K562 (cell line): ENCODE measurements around the gene USP48. TPM values are rescaled to one million over a fixed set of nuclear protein-coding genes. Genes with fewer than 3 reads are reported as not detected.

ENCODE experiments used
- ATAC-seq: fragments of 200-7000 bp; cut with Tn5 transposase; 3 replicates; pipeline ENCODE4 v1.9.1; 2020; ENCODE audit warnings: moderate library complexity
- BruUV-seq: library from RNA; stranded (reverse); fragments of 400-500 nt; replicated peaks from 2 replicates; lab custom pipeline; 2021; lab: Mats Ljungman, UMichigan
- CTCF ChIA-PET: fragments of 300-600 bp; formaldehyde crosslinking; extraction: SDS; loops from one replicate; lab custom pipeline; 2021; ENCODE audit warnings: low intra/inter-chr PET ratio; lab: Yijun Ruan, JAX
- POLR2A ChIA-PET: fragments of 300-600, 350-650 bp; sonication (Branson Sonifier 250); formaldehyde crosslinking; extraction: SDS; loops from one replicate; lab custom pipeline; 2021; ENCODE audit warnings: antibody characterized with exemption, inconsistent platforms; lab: Yijun Ruan, JAX
- DNase-seq, 4 experiments: peaks; one replicate each; pipeline versions ENCODE4 v3.0.0 to v3.0.0-alpha.2; 2011 to 2018; ENCODE audit warnings: low spot score in 3 of 4, mixed read lengths in 3 of 4; ENCODE audit errors: extremely low read depth in 1 of 4
- FAIRE-seq: peaks from 2 replicates; lab custom pipeline; 2011; peaks lifted over from hg19 to GRCh38; lab: Jason Lieb, UNC
- H2AFZ ChIP-seq: 2 replicates; pipeline ENCODE4 v1.6.0; 2011; ENCODE audit warnings: low read depth, low read length, control low read depth, inconsistent platforms
- H3K27ac ChIP-seq: fragments of 200-600 bp; 3 replicates; pipeline ENCODE4 v1.8.0; 2011; ENCODE audit warnings: low read depth, mild to moderate bottlenecking, control low read depth, inconsistent platforms, low read length, moderate library complexity, mixed read lengths; ENCODE audit errors: extremely low read depth
- H3K27me3 ChIP-seq, 2 experiments: fragments of 300-600 bp in 1 of 2; 2 replicates in 1 of 2; 3 replicates in 1 of 2; pipeline versions ENCODE4 v1.6.0 to v1.8.0; 2011; ENCODE audit warnings: inconsistent platforms in 2 of 2, low read length in 2 of 2, mild to moderate bottlenecking in 1 of 2, mixed read lengths in 1 of 2, moderate library complexity in 1 of 2; ENCODE audit not compliant: control insufficient read depth in 2 of 2, insufficient read depth in 2 of 2
- H3K36me3 ChIP-seq: fragments of 300-600 bp; 3 replicates; pipeline ENCODE4 v1.8.0; 2011; ENCODE audit warnings: mild to moderate bottlenecking, low read length, inconsistent platforms; ENCODE audit not compliant: control insufficient read depth, insufficient read depth
- H3K4me1 ChIP-seq, 2 experiments: fragments of 200-600 bp in 1 of 2; replicated peaks in 1 of 2; 2 replicates in 1 of 2; 3 replicates in 1 of 2; pipeline versions ENCODE4 v1.5.1 to v1.8.0; 2011; ENCODE audit warnings: inconsistent platforms in 2 of 2, low read length in 2 of 2, mild to moderate bottlenecking in 1 of 2, mixed read lengths in 1 of 2, moderate library complexity in 1 of 2; ENCODE audit not compliant: control insufficient read depth in 2 of 2, insufficient read depth in 2 of 2
- H3K4me2 ChIP-seq: 2 replicates; pipeline ENCODE4 v1.6.1; 2011; ENCODE audit warnings: low read length, control low read depth, inconsistent platforms, mixed read lengths; ENCODE audit not compliant: insufficient read depth
- H3K4me3 ChIP-seq: fragments of 200-600 bp; sonication (generic), shearing (Covaris generic); 2 replicates; pipeline ENCODE4 v1.5.1; 2016; ENCODE audit warnings: control low read depth, inconsistent platforms
- H3K79me2 ChIP-seq: fragments of 200-600 bp; 3 replicates; pipeline ENCODE4 v1.8.0; 2011; ENCODE audit warnings: low read length, inconsistent platforms; ENCODE audit not compliant: control insufficient read depth, insufficient read depth
- H3K9ac ChIP-seq, 2 experiments: 2 replicates each; pipeline versions ENCODE4 v1.6.0 to v1.6.1; 2011; ENCODE audit warnings: low read depth in 2 of 2, low read length in 2 of 2, control low read depth in 1 of 2, inconsistent platforms in 1 of 2, mild to moderate bottlenecking in 1 of 2, mixed read lengths in 1 of 2; ENCODE audit not compliant: insufficient read depth in 1 of 2
- H3K9me1 ChIP-seq: one replicate; pipeline ENCODE4 v1.6.0; 2011; ENCODE audit warnings: inconsistent platforms, mild to moderate bottlenecking, low read length, moderate library complexity; ENCODE audit not compliant: control insufficient read depth, insufficient read depth
- H3K9me3 ChIP-seq: replicated peaks from 2 replicates; pipeline ENCODE4 v1.5.1; 2011; ENCODE audit warnings: low read depth, low read length, inconsistent platforms; ENCODE audit not compliant: control insufficient read depth, insufficient read depth
- H4K20me1 ChIP-seq: replicated peaks from 2 replicates; pipeline ENCODE4 v1.6.1; 2011; ENCODE audit warnings: low read length, inconsistent platforms, mixed read lengths; ENCODE audit not compliant: control insufficient read depth, insufficient read depth
- ETV6 ChIP-seq, 3 experiments: fragments of 150-350 bp in 1 of 3; sonication (generic) in 1 of 3; formaldehyde crosslinking in 1 of 3; IDR thresholded peaks; 2 replicates each; pipeline versions ENCODE4 v1.6.1 to v1.8.0; 2014 to 2022; ENCODE audit warnings: borderline replicate concordance in 2 of 3, low read depth in 2 of 3, antibody characterized with exemption in 1 of 3, low read length in 1 of 3, mild to moderate bottlenecking in 1 of 3, missing genetic modification reagents in 1 of 3
- PHF20 ChIP-seq: fragments of 450-650 bp; IDR thresholded peaks from 2 replicates; pipeline ENCODE4 v1.6.1; 2018; ENCODE audit not compliant: partially characterized antibody
- RBM17 ChIP-seq: fragments of 200-400 bp; formaldehyde crosslinking; IDR thresholded peaks from 2 replicates; pipeline ENCODE4 v1.6.1; 2017; ENCODE audit warnings: low read depth, mild to moderate bottlenecking, low read length, borderline replicate concordance
- RBM39 ChIP-seq: fragments of 200-400 bp; formaldehyde crosslinking; optimal IDR thresholded peaks from 2 replicates; pipeline ENCODE3; 2018; ENCODE audit warnings: low read depth, low read length
- SRF ChIP-seq, 2 experiments: fragments of 250-450, 450-650 bp in 1 of 2; sonication (Bioruptor Pico) in 1 of 2; sonication (generic) in 1 of 2; formaldehyde crosslinking; IDR thresholded peaks; 2 replicates each; pipeline versions ENCODE4 v1.5.0 to v1.5.1; 2020 to 2022; ENCODE audit warnings: mild to moderate bottlenecking in 1 of 2, missing genetic modification reagents in 1 of 2
- TAF7 ChIP-seq: fragments of 450-650 bp; IDR thresholded peaks from 2 replicates; pipeline ENCODE4 v1.6.1; 2016; ENCODE audit warnings: missing genetic modification characterization, missing compliant biosample characterization
- U2AF2 ChIP-seq: fragments of 200-400 bp; formaldehyde crosslinking; optimal IDR thresholded peaks from 2 replicates; pipeline ENCODE3; 2017; ENCODE audit warnings: low read depth, mild to moderate bottlenecking, low read length
- ZFPM2 ChIP-seq: fragments of 250-450 bp; sonication (Bioruptor Pico); IDR thresholded peaks from 2 replicates; pipeline ENCODE4 v1.5.1; 2022; ENCODE audit warnings: mild to moderate bottlenecking
- ZNF316 ChIP-seq: fragments of 450-650 bp; IDR thresholded peaks from 2 replicates; pipeline ENCODE4 v1.6.1; 2016
- ZNF408 ChIP-seq: fragments of 250-450 bp; sonication (Bioruptor Pico); IDR thresholded peaks from 2 replicates; pipeline ENCODE4 v1.4.0; 2020; ENCODE audit warnings: low read depth, mild to moderate bottlenecking, moderate library complexity
- ZSCAN29 ChIP-seq: fragments of 450-650 bp; IDR thresholded peaks from 2 replicates; pipeline ENCODE4 v1.6.1; 2017
- in situ Hi-C: fragments of 300-500 bp; cut with MboI; formaldehyde crosslinking; loops from 4 replicates; pipeline ENCODE4 v1.15.0; 2018; ENCODE audit warnings: inconsistent platforms, mixed read lengths
- intact Hi-C: fragments of 100-400 bp; cut with micrococcal nuclease; formaldehyde crosslinking; loops from 2 replicates; pipeline ENCODE4 v1.14.2; 2022
- polyA plus RNA-seq, 8 experiments: library from polyadenylated mRNA; depleted of rRNA in 4 of 8; stranded (reverse) in 5 of 8; unstranded in 3 of 8; fragments of >200 nt; fragmentation: Nextera tagmentation in 2 of 8; fragmentation: Illumina TruSeq in 1 of 8; extraction: Ambion mirVana in 2 of 8; extraction: Trizol in 1 of 8; gene quantifications; 2 replicates each; pipeline versions ENCODE4 v1.2.1 to v1.2.3, GENCODE V29; 2011 to 2014; ENCODE audit warnings: inconsistent platforms in 1 of 8, missing spikeins in 1 of 8
- total RNA-seq, 7 experiments: library from RNA; depleted of rRNA in 6 of 7; stranded (reverse); fragments of >200 nt in 6 of 7; fragmentation: Illumina TruSeq in 2 of 7; extraction: Trizol in 2 of 7; gene quantifications; 2 replicates each; pipeline versions ENCODE4 v1.2.1 to v1.2.3, GENCODE V29; 2011 to 2021; ENCODE audit warnings: low replicate concordance in 1 of 7
- TF ChIP-seq, protein P1 (sequence below): sonication (generic); formaldehyde crosslinking; IDR thresholded peaks from 2 replicates; pipeline ENCODE4 v1.8.0; 2022; ENCODE audit warnings: missing genetic modification reagents, mild to moderate bottlenecking, borderline replicate concordance
- TF ChIP-seq, protein P2 (sequence below): sonication (generic); formaldehyde crosslinking; IDR thresholded peaks from 2 replicates; pipeline ENCODE4 v1.9.0; 2022; ENCODE audit warnings: mild to moderate bottlenecking, missing genetic modification reagents

Gene USP48
- total and polyA plus RNA-seq, 9 of the 15 experiments (the other 6 are each of a cell fraction or from before 2014, with no cell fraction given): 23.3 to 123 (median 106) TPM

DNA sequence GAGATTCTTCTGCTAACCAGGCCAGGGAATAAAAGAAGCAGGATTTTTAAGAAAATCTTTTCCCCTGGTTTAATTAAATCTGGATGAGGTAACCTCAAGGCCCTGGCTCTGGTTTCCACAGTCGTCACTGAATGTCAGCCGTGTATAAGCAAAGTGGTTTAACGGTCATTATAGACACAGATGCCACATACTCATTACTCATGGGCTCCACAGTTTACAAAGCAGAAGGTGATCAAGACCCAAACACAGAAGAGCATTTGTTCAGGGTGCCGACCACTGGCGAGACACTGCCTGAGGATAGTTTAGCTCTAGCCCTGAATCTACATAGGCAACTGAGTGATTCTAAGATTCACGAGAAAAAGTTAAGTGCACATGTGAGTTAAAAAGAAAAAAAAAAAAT, 86.0 kb downstream of the USP48 start (continued):
- TF ChIP-seq, protein P1, sequence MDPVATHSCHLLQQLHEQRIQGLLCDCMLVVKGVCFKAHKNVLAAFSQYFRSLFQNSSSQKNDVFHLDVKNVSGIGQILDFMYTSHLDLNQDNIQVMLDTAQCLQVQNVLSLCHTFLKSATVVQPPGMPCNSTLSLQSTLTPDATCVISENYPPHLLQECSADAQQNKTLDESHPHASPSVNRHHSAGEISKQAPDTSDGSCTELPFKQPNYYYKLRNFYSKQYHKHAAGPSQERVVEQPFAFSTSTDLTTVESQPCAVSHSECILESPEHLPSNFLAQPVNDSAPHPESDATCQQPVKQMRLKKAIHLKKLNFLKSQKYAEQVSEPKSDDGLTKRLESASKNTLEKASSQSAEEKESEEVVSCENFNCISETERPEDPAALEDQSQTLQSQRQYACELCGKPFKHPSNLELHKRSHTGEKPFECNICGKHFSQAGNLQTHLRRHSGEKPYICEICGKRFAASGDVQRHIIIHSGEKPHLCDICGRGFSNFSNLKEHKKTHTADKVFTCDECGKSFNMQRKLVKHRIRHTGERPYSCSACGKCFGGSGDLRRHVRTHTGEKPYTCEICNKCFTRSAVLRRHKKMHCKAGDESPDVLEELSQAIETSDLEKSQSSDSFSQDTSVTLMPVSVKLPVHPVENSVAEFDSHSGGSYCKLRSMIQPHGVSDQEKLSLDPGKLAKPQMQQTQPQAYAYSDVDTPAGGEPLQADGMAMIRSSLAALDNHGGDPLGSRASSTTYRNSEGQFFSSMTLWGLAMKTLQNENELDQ (CRISPR knock-in tag): no peak
- TF ChIP-seq ZNF408 (CRISPR knock-in tag) (no peak), RBM39 (no peak), ETV6 (IDR thresholded peaks at IDR 0.05; ENCODE audit: borderline replicate concordance in 1 of 2, low read depth in 2 of 2, low read length in 1 of 2) (no peak), ETV6 (CRISPR knock-in tag; IDR thresholded peaks at IDR 0.05; ENCODE audit: borderline replicate concordance) (no peak), PHF20 (no peak), ZSCAN29 (no peak), ZNF316 (no peak), RBM17 (no peak)

DNA sequence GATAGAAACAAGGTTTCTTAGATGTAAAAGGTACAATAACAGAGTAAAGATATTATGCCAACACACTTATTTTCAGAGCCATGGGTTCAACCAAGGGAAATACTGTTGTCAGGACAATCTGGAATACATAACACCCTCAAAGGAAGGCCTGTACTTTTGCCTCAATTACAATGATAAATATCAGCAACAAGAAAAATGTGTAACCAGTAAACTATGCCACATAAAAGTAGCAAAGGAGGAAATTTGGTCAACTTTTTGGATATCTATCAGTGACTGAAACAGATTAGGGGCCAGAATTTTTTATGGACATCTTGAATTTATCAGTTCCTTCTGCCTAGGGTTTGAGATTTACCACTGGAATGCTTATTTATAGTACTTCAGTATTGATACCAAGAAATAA, 89.2 kb downstream of the USP48 start:
- H3K27ac ChIP-seq: no peak overlapping the region
- no peak overlapping the region for H3K4me3 ChIP-seq
- no peak for DNase-seq
- intact Hi-C loops: no loop called here
- H3K4me1 ChIP-seq: peaks cover under 1 to 10% of the 10 kb centered on the region in 2 experiments; a peak in 2 of 5 replicates
- no peak for ATAC-seq
- in situ Hi-C loops: no loop called here
- ChIA-PET CTCF (no interaction called here), POLR2A (no interaction called here)
- H3K36me3 ChIP-seq: peaks cover 89% of the 10 kb centered on the region
- H3K27me3 ChIP-seq: no peaks in the 10 kb centered on the region
- TF ChIP-seq, protein P2, sequence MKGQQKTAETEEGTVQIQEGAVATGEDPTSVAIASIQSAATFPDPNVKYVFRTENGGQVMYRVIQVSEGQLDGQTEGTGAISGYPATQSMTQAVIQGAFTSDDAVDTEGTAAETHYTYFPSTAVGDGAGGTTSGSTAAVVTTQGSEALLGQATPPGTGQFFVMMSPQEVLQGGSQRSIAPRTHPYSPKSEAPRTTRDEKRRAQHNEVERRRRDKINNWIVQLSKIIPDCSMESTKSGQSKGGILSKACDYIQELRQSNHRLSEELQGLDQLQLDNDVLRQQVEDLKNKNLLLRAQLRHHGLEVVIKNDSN: no peak
- TF ChIP-seq TAF7 (tag): no peak
- no peak for TF ChIP-seq ZFPM2 (CRISPR knock-in tag)
- no peak for TF ChIP-seq SRF (CRISPR knock-in tag; IDR thresholded peaks at IDR 0.05)
- no peak for TF ChIP-seq U2AF2
- H3K9ac ChIP-seq: no peak overlapping the region
- H3K79me2 ChIP-seq: peaks cover 5% of the 10 kb centered on the region; the same call in 1 of the 3 replicates
- no peak overlapping the region for H2AFZ ChIP-seq
- FAIRE-seq: no peak
- BruUV-seq: no TSS peak
- H3K9me1 ChIP-seq: no peaks in the 10 kb centered on the region
- H4K20me1 ChIP-seq: no peaks in the 10 kb centered on the region
- H3K9me3 ChIP-seq: no peaks in the 10 kb centered on the region
- H3K4me2 ChIP-seq: no peak overlapping the region
